NCI-H2196 treated with DMSO at 0.1 percent for 48 hours (cell line): ENCODE measurements around the gene LAMB1.
"Not testable (repeated sequence)": the region's sequence is repeated elsewhere in the genome, so short reads cannot be mapped to it uniquely, and the experiment has no call there.

Source experiments
- DNase-seq: peaks from one replicate; lab custom pipeline; 2025; ENCODE audit not compliant: unreplicated experiment; lab: John Stamatoyannopoulos, UW

The LAMB1 gene

GRCh38 chr7:108002726-108003598, at the start of gene LAMB1:
Gene LAMB1, minus strand, starts transcription at chr7:108003161. Its CDS starts 276 bp downstream, at chr7:108002885.
- no peak for DNase-seq

- no peak for DNase-seq
Measured at GRCh38 chr7:108051454-108051853, 48.5 kb upstream of the LAMB1 start.

DNA sequence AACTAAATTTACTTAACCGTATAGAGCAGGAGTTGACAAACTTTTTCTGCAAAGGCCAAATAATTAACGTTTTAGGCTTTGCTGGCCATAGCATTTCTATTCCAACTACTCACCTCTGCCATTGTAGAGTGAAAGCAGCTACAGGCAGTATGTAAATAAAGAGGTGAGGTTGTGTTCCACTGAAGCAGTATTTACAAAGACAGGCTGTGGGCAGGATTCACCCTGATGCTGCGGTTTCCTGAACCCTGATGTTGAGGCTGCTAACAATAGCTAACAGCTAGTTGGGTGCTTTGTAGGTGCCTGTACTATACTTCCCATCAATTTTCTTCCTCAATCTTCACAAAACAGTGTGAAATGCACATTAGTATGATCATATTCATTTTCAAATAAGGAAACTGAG, 47.0 kb upstream of the LAMB1 start:
- no peak for DNase-seq

DNA sequence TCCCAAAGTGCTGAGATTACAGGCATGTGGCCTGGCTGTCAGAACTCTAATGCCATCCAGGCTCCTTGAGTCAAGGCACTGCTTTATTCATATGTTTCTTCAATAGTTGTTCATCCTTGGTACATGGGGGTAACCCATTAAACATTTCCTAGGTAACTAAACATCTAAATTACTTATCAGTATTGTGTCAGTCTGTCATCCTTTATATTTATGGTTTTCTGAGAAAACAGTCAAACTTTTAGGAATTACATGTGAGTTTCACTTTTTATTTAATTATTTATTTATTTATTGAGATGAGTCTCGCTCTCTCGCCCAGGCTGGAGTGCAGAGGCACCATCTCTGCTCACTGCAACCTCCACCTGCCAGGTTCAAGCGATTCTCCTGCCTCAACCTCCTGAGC, 45.5 kb upstream of the LAMB1 start:
- DNase-seq, result no peak

GRCh38 chr7:108046952-108047506, 44.1 kb upstream of the LAMB1 start:
- DNase-seq, result no peak

GRCh38 chr7:108045669-108046068, 42.7 kb upstream of the LAMB1 start:
- DNase-seq, result no peak

- DNase-seq, result no peak
Measured at GRCh38 chr7:108045154-108045553, 42.2 kb upstream of the LAMB1 start.

DNA sequence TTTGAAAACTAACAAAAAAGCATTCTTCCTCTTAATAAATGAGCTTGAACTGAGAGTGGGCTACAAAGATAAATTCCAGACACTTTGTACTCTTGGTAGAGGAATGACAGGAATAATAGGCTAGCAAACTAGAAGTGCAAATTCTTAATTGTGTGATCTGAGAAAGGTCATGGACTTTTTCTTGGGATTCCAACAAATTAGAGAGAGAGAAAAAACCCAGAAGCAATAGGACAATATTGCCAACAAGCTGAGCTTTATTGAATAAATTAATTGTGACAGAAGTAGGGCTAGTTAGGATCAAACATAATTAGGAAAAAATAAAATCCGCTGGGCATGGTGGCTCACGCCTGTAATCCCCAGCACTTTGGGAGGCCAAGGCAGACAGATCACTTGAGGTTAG, 41.4 kb upstream of the LAMB1 start:
- no peak for DNase-seq

DNA sequence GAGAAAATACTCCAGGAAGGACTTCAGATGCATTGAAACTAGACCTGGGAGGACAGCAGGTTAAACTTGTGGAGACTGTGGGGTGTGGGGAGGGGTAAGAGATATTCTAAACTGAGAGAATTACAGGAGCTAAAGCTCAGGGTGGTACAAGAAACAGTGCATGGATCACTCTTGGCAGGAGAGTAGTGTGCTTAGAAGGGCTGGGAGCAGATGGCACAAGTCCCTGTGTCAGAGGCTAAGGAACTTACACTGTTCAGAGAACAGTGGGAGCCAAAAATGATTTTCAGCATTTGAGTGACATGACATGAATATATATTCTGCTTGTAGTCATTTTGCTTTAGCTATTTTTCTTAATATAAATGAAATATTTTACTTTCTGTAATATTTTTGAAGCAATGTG, 36.0 kb upstream of the LAMB1 start:
- DNase-seq, result no peak

DNA sequence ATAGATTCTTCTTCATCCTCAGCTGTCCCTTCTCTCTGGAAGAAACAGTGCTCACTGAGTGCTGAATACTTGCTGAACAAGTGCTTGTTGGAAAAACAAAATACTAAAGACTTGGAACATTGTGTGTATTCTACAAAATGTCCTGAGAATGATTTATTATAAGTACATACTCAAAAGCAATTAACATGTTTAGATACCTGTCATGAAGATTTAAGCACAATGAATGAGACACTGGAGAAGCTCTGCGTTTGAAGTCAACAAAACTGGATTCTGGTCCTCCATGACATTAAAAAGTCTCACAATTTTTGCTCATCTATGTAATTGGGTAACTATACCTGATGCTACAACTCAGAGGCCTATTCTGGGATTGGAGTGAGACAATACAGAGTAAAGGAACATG, 34.8 kb upstream of the LAMB1 start:
- no peak for DNase-seq

GRCh38 chr7:108037140-108037539, 34.2 kb upstream of the LAMB1 start:
- DNase-seq, result no peak

DNA sequence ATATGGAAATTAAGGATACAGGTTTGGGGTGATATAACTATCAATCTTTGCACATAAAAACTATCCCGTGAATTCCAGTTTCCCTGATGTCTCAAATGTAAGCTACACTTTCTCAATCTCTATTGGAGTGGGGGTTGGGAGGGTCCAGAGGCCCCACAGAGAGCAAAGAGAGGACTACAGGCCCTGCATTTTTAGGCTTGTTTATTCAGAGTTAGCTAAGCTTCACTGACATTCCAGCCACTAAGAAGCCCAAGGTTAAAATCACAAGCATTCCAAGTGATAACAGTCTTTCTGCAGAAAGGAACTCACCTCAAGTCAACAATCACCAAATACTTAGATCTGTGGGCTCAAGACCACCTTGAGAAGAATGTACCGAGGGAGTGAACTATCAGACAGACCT, 31.6 kb upstream of the LAMB1 start:
- DNase-seq, result no peak

DNA sequence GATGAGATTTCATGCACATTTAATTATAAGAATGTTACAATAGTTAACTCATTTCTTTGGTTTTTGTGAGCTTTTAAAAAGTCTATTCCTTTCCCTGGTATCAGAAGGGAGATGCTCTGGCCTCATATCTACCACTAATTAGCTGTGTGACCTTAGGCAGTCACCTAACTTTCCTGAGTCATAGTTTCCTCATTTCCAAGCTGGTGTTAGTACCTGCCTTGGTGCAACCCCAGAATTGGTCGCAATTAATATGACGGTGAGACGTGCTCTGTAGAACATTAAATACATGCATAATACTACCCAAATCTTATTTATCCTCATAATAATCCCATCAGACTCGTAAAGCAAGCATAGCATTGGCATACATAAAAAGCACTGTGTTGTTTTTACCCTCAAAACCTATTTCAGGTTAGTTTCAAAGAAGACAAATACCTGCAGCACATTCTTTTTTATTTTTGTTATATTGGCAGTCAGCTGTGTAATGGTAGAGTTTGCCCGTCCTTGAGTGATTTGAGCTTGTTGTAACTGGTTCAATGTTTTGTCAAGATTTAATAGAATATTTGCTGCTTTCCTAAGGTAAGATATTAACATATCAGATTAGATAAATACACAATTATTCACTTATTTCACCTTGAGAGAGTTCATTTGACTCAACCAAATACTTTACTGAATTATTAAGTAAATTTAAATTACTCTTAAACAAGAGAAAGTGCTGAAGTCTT, 31.0 kb upstream of the LAMB1 start:
- no peak for DNase-seq

DNA sequence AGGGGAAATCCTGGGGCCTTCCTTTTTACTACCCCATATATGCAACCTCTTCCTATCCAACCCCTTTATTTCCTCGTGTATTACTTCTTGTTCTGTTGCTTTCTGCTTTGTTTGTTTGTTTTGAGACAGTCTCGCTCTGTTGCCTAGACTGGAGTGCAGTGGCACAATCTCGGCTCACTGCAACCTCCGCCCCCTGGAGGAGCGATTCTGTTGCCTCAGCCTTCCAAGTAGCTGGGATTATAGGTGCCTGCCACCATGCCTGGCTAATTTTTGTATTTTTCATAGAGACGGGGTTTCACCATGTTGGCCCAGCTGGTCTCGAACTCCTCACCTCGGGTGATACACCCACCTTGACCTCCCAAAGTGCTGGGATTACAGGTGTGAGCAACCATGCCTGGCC, 30.3 kb upstream of the LAMB1 start:
- DNase-seq, result not testable (repeated sequence)

- no peak for DNase-seq
Measured at GRCh38 chr7:108030516-108030915, 27.6 kb upstream of the LAMB1 start.

GRCh38 chr7:108029034-108029433, 26.1 kb upstream of the LAMB1 start:
- DNase-seq, result no peak

GRCh38 chr7:108028111-108028510, 25.1 kb upstream of the LAMB1 start:
- no peak for DNase-seq

DNA sequence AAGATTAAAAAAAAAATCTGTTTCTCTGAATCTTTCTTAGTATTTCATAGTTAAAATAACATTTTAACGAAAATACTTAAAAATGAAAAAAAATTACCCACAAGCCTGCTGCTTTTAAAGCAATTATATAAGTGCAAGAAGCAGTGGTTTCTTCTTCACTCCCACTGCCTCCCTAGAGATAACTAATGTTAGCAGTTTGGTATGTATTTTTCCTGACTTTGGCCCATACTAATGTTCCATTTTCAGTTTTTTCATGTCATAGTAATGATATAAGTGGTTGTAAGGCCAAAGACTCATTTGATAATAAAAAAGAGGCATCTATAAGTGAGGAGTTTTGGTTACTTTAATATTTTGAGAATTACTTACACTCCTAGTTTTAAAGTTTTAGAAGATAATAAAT, 24.3 kb upstream of the LAMB1 start:
- DNase-seq, result no peak

GRCh38 chr7:108026647-108027046, 23.7 kb upstream of the LAMB1 start:
- DNase-seq, result no peak

- DNase-seq, result no peak
Measured at GRCh38 chr7:108026116-108026515, 23.2 kb upstream of the LAMB1 start.

- DNase-seq, result no peak
Measured at GRCh38 chr7:108024538-108024937, 21.6 kb upstream of the LAMB1 start.

- no peak for DNase-seq
Measured at GRCh38 chr7:108020585-108020984, 17.6 kb upstream of the LAMB1 start.
